OCI-LY7 (cell line): Measurements from ENCODE around the gene RSL1D1. TPM values are rescaled to one million over a fixed set of nuclear protein-coding genes. Genes with fewer than 3 reads are reported as not detected.

Experiments used
- BruUV-seq: library from RNA; stranded (reverse); fragments of 400-500 nt; replicated peaks from 2 replicates; lab custom pipeline; 2021; lab: Mats Ljungman, UMichigan
- CTCF ChIA-PET: fragments of 300-600 bp; sonication (Branson Sonifier 250); formaldehyde crosslinking; loops from one replicate; lab custom pipeline; 2022; ENCODE audit warnings: antibody characterized with exemption; ENCODE audit not compliant: unreplicated experiment; lab: Charles Lee
- POLR2A ChIA-PET: fragments of 300-600 bp; sonication (Branson Sonifier 250); formaldehyde crosslinking; loops from one replicate; lab custom pipeline; 2022; ENCODE audit warnings: antibody characterized with exemption; lab: Charles Lee
- DNase-seq: peaks from one replicate; pipeline ENCODE4 v3.0.0-alpha.2; 2015; ENCODE audit warnings: low spot score
- H2AFZ ChIP-seq: fragments of 200-600 bp; sonication (generic), shearing (Covaris generic); 2 replicates; pipeline ENCODE4 v1.6.1; 2014; ENCODE audit warnings: mild to moderate bottlenecking, antibody characterized with exemption, low read length, moderate library complexity
- H3K27ac ChIP-seq: fragments of 200-600 bp; sonication (generic); 2 replicates; pipeline ENCODE4 v1.5.1; 2014; ENCODE audit warnings: mixed run types, low read depth, mild to moderate bottlenecking, moderate library complexity, low read length, inconsistent platforms; ENCODE audit not compliant: poor library complexity, severe bottlenecking
- H3K36me3 ChIP-seq: fragments of 200-600 bp; sonication (generic); 2 replicates; pipeline ENCODE4 v1.6.1; 2014; ENCODE audit warnings: mild to moderate bottlenecking, antibody characterized with exemption, low read length, moderate library complexity, mixed read lengths; ENCODE audit not compliant: insufficient read depth
- H3K4me1 ChIP-seq: fragments of 200-600 bp; sonication (generic); 2 replicates; pipeline ENCODE4 v1.5.1; 2014; ENCODE audit warnings: mild to moderate bottlenecking, low read length; ENCODE audit not compliant: insufficient read depth, poor library complexity, severe bottlenecking
- H3K4me2 ChIP-seq: fragments of 200-600 bp; sonication (generic); 2 replicates; pipeline ENCODE4 v1.6.1; 2014; ENCODE audit warnings: mild to moderate bottlenecking, low read length
- H3K4me3 ChIP-seq: fragments of 200-600 bp; sonication (generic); 2 replicates; pipeline ENCODE4 v1.5.1; 2014; ENCODE audit warnings: mild to moderate bottlenecking, low read depth, low read length; ENCODE audit not compliant: poor library complexity, severe bottlenecking
- H3K79me2 ChIP-seq: fragments of 200-600 bp; sonication (generic); 2 replicates; pipeline ENCODE4 v1.6.1; 2016; ENCODE audit warnings: low read depth, mild to moderate bottlenecking, low read length, moderate library complexity, mixed read lengths; ENCODE audit not compliant: insufficient read depth
- H3K9me2 ChIP-seq: fragments of 200-600 bp; sonication (generic); 2 replicates; pipeline ENCODE4 v1.6.1; 2016; ENCODE audit warnings: mild to moderate bottlenecking, low read length, mixed read lengths; ENCODE audit not compliant: insufficient read depth
- H3K9me3 ChIP-seq: fragments of 200-600 bp; sonication (generic); 2 replicates; pipeline ENCODE4 v1.6.1; 2014; ENCODE audit warnings: mild to moderate bottlenecking, mixed run types, low read length, mixed read lengths
- H4K20me1 ChIP-seq: fragments of 200-600 bp; sonication (generic); 2 replicates; pipeline ENCODE4 v1.6.1; 2014; ENCODE audit warnings: mild to moderate bottlenecking, antibody characterized with exemption, low read length, moderate library complexity, mixed read lengths; ENCODE audit not compliant: insufficient read depth
- CTCF ChIP-seq: fragments of 200-600 bp; sonication (generic); conservative IDR thresholded peaks from 2 replicates; pipeline ENCODE4 v1.5.1; 2014; ENCODE audit warnings: mild to moderate bottlenecking, antibody characterized with exemption, low read length, moderate library complexity, mixed read lengths
- EZH2phosphoT487 ChIP-seq: fragments of 200-600 bp; sonication (generic); IDR thresholded peaks from 2 replicates; pipeline ENCODE4 v1.6.1; 2018; ENCODE audit warnings: low read depth, borderline replicate concordance, mild to moderate bottlenecking, mixed run types, antibody characterized with exemption, low read length, moderate library complexity, mixed read lengths
- intact Hi-C: fragments of 100-400 bp; cut with micrococcal nuclease; formaldehyde crosslinking; loops from one replicate; pipeline ENCODE4 v1.10.0; 2022; ENCODE audit not compliant: unreplicated experiment
- total RNA-seq, 2 experiments: library from RNA; depleted of rRNA in 1 of 2; stranded (reverse); fragments of >200 nt in 1 of 2; shearing (Covaris generic) in 1 of 2; gene quantifications; 2 replicates each; pipeline ENCODE4 v1.2.3, GENCODE V29; 2014 to 2022

RSL1D1 gene
- total RNA-seq, 2 experiments from 2014 or later, result 104 to 252 TPM

DNA sequence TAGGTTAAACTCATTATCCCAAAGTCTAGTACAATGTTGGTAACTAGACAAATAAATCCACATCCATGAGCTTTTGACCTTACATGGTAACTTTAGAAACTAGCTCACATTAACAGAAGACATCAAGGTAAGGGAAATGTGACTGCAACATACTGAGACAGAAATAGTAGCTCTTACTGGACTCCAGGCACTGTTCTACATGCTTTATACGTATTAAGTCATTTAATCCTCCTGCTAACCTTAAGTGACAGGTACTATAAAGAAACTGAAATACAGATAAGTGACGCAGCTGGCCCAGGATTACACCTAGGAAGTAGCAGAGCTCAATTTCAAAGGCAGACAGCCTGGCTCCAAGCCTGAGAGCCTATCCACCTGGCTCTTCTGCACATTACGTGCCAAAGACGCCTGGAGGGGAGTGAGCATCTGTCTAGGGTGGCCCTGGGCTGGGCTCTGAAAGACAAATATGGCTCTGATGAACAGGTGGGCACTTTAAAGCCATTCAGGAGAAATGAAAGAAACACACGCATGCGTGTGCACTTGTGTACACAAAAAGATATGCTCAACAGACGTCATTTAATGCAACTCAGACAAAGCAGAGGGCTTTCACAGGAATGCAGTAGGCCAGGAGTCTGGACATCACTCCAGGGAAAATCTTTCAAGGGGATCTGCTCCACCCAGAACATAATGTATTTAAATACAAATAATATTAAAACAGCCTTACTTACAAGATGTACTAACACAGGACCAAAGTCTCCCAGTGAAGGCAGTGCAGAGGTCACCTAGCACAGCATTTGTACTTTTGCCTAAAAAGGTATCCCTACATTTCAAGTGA, 58.7 kb downstream of the RSL1D1 start:
- Histone ChIP-seq H3K4me1 (peaks cover 54% of the 10 kb centered on the region), H3K4me2 (peak overlapping the region; percentile 25; the same call in 1 of the 2 replicates), H3K9me3 (no peaks in the 10 kb centered on the region), H4K20me1 (peaks cover 34% of the 10 kb centered on the region), H3K79me2 (peaks cover 90% of the 10 kb centered on the region), H3K36me3 (peaks cover 44% of the 10 kb centered on the region), H3K27ac (no peak overlapping the region), H2AFZ (no peak overlapping the region), H3K9me2 (no peaks in the 10 kb centered on the region), H3K4me3 (no peak overlapping the region)
- no peak for DNase-seq
- intact Hi-C loops, result no loop called here
- ChIA-PET POLR2A (interaction anchor here (0.6 to 1.7 kb wide), 10 partner anchors 10 to 379 kb away, joined by 3 to 5 read pairs (median 3); partner anchors contain the start of gene TXNDC11), CTCF (interaction anchor here (0.6 to 1.3 kb wide), 3 partner anchors 16 to 491 kb away, joined by 3 read pairs; no protein-coding TSS in a partner anchor)
- TF ChIP-seq EZH2phosphoT487 (no peak), CTCF (no peak)
- no TSS peak for BruUV-seq

DNA sequence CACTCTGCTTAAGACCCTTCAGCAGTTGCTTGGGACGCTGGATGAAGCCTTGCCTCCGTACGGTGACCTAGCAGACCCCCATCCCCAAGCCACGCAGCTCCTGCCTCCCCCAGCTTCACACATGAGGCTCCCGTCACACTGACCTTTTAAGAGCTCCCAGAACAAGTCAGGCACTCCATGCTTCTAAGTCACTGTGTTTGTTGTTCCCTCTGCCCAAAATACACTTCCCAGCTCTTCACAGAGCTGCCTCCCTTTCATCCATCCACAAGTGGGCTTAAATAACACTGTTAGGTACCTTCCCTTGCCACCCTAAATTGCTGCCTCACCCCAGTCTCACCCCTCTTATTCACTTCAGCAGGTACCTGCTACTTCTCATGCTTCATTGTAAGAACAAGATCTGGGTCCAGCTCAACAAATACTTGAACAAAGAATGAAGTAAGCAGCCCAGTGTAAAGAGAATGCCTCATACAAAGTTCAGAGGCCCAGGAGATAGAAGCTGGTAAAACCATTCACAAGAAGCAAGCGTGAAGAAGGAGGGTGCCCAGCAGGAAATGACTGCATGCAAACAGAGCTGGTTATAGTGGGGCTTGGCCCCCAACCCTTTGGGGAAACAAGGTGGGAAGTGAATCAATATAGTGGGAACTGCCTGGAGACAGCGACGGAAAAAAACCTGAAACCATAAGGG, 60.1 kb downstream of the RSL1D1 start:
- Histone ChIP-seq H3K4me2 (no peak overlapping the region), H2AFZ (no peak overlapping the region), H3K36me3 (peaks cover 44% of the 10 kb centered on the region), H3K4me3 (no peak overlapping the region), H3K9me2 (no peaks in the 10 kb centered on the region), H3K79me2 (peaks cover 91% of the 10 kb centered on the region), H3K4me1 (peaks cover 62% of the 10 kb centered on the region), H3K9me3 (no peaks in the 10 kb centered on the region), H4K20me1 (peaks cover 34% of the 10 kb centered on the region), H3K27ac (no peak overlapping the region)
- POLR2A ChIA-PET, result interaction anchor here (0.7 to 1.3 kb wide), 4 partner anchors 11 to 55 kb away, joined by 3 to 4 read pairs (median 3); no protein-coding TSS in a partner anchor
- BruUV-seq, result no TSS peak
- CTCF ChIA-PET, result interaction anchor here (0.6 to 1.3 kb wide), 2 partner anchors 15 to 489 kb away, joined by 3 read pairs; no protein-coding TSS in a partner anchor
- TF ChIP-seq CTCF (no peak), EZH2phosphoT487 (no peak)
- no peak for DNase-seq
- intact Hi-C loops, result no loop called here
